Mammary epithelial cell (primary cell): ENCODE data around the gene IRAK2.

Experiments used
- EZH2 ChIP-seq: IDR thresholded peaks from 2 replicates; pipeline ENCODE4 v1.6.1; 2012; ENCODE audit warnings: low read length, inconsistent platforms, borderline replicate concordance
- TF ChIP-seq, protein P1 (sequence below), 2 donors: IDR thresholded peaks in 1 of 2; conservative IDR thresholded peaks in 1 of 2; 2 replicates each; pipeline ENCODE4 v1.5.1; 2011 to 2012; ENCODE audit warnings: inconsistent platforms in 2 of 2, low read length in 2 of 2, mild to moderate bottlenecking in 2 of 2, control low read depth in 1 of 2, low read depth in 1 of 2; ENCODE audit not compliant: insufficient read depth in 1 of 2; ENCODE audit errors: extremely low read depth in 1 of 2

DNA sequence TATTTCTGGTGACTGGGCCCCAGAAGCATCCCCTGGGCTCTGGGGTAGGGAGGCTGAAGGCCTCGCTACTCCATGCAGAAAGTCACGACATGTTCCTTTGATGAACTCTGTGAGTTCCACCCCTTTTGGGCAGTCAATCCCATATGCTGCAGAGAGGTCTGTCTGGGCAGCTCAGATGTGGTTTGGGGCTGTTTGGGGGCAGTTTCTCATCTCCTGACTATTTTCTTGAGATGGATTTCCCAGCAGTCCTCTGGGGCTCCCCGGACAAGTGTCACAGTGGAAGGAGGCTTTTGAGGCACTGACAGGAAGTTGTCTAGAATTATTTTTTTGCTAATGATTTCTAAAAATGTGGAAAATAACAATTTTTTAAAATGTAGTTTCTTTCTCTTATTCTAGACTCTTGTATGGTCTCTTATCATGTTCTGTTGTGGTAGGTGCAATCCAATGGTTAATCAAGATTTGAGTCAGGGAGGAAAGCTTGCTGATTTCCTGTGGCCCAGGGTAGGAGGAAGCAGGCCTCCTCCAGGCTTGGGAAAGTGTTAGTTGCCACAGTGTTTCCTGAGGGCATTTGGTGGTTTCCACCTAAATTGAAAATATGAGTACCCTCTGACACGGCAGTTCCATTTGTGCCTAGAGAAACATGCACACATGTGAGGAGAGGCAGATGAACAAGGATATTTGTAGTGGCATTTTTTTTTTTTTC, 63.7 kb downstream of the IRAK2 start:
- TF ChIP-seq, protein P1, sequence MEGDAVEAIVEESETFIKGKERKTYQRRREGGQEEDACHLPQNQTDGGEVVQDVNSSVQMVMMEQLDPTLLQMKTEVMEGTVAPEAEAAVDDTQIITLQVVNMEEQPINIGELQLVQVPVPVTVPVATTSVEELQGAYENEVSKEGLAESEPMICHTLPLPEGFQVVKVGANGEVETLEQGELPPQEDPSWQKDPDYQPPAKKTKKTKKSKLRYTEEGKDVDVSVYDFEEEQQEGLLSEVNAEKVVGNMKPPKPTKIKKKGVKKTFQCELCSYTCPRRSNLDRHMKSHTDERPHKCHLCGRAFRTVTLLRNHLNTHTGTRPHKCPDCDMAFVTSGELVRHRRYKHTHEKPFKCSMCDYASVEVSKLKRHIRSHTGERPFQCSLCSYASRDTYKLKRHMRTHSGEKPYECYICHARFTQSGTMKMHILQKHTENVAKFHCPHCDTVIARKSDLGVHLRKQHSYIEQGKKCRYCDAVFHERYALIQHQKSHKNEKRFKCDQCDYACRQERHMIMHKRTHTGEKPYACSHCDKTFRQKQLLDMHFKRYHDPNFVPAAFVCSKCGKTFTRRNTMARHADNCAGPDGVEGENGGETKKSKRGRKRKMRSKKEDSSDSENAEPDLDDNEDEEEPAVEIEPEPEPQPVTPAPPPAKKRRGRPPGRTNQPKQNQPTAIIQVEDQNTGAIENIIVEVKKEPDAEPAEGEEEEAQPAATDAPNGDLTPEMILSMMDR (conservative IDR thresholded peaks at IDR 0.05 in 1 of 2, IDR thresholded peaks at IDR 0.05 in 1 of 2; ENCODE audit: extremely low read depth in 1 of 2, insufficient read depth in 1 of 2, low read depth in 1 of 2, low read length in 2 of 2): no peak
- no peak for TF ChIP-seq EZH2
